H1 (cell line): ENCODE results near the gene NEK10. TPM values are rescaled to one million over a fixed set of nuclear protein-coding genes. Genes with fewer than 3 reads are reported as not detected.

ENCODE experiments used
- CTCF ChIA-PET: fragments of 300-600 bp; sonication (Branson Sonifier 250); formaldehyde crosslinking; loops from one replicate; lab custom pipeline; 2021; ENCODE audit not compliant: partially characterized antibody; lab: Charles Lee
- POLR2A ChIA-PET: fragments of 300-600 bp; sonication (Branson Sonifier 250); formaldehyde crosslinking; loops from one replicate; lab custom pipeline; 2021; ENCODE audit warnings: inconsistent platforms; ENCODE audit not compliant: partially characterized antibody; lab: Charles Lee
- DNase-seq, 2 experiments: peaks; one replicate each; pipeline versions ENCODE4 v3.0.0 to v3.0.0-alpha.2; 2010 to 2022; ENCODE audit warnings: low spot score in 2 of 2, low read depth in 1 of 2, mixed read lengths in 1 of 2
- FAIRE-seq: peaks from 2 replicates; lab custom pipeline; 2011; peaks lifted over from hg19 to GRCh38; lab: Jason Lieb, UNC
- H2AFZ ChIP-seq: 2 replicates; pipeline ENCODE4 v1.8.1; 2012; ENCODE audit warnings: low read length, inconsistent platforms
- H2AK5ac ChIP-seq: 2 replicates; pipeline ENCODE4 v1.6.1; 2013; ENCODE audit warnings: low read depth, low read length
- H2BK120ac ChIP-seq: replicated peaks from 2 replicates; pipeline ENCODE3; 2013; ENCODE audit warnings: low read depth, low read length, inconsistent platforms
- H2BK12ac ChIP-seq: 2 replicates; pipeline ENCODE4 v1.6.1; 2013; ENCODE audit warnings: low read depth, low read length
- H2BK15ac ChIP-seq: 2 replicates; pipeline ENCODE4 v1.6.1; 2013; ENCODE audit warnings: low read length
- H2BK20ac ChIP-seq: 2 replicates; pipeline ENCODE4 v1.6.1; 2013; ENCODE audit warnings: low read length
- H2BK5ac ChIP-seq: 2 replicates; pipeline ENCODE4 v1.6.1; 2013; ENCODE audit warnings: low read depth, low read length
- H3K14ac ChIP-seq: 2 replicates; pipeline ENCODE4 v1.6.1; 2013; ENCODE audit warnings: inconsistent platforms; ENCODE audit not compliant: insufficient read length
- H3K18ac ChIP-seq: 2 replicates; pipeline ENCODE4 v1.6.1; 2013; ENCODE audit warnings: low read length; ENCODE audit errors: extremely low read depth
- H3K23ac ChIP-seq: 2 replicates; pipeline ENCODE4 v1.6.1; 2013; ENCODE audit warnings: inconsistent platforms; ENCODE audit not compliant: insufficient read length
- H3K23me2 ChIP-seq: 2 replicates; pipeline ENCODE4 v1.6.1; 2013; ENCODE audit warnings: low read depth, low read length
- H3K27ac ChIP-seq: 2 replicates; pipeline ENCODE4 v1.6.1; 2011; ENCODE audit warnings: low read depth, low read length, inconsistent platforms
- H3K27me3 ChIP-seq, 4 experiments: replicated peaks in 1 of 4; 1 replicate in 1 of 4; 2 replicates in 3 of 4; pipeline versions ENCODE4 v1.6.1 to v1.8.1; 2011 to 2013; ENCODE audit warnings: low read length in 3 of 4, mild to moderate bottlenecking in 3 of 4, inconsistent platforms in 2 of 4, mixed read lengths in 2 of 4, moderate library complexity in 1 of 4; ENCODE audit not compliant: control insufficient read depth in 3 of 4, insufficient read depth in 3 of 4; ENCODE audit errors: extremely low read depth in 1 of 4
- H3K36me3 ChIP-seq, 4 experiments: 2 replicates each; pipeline versions ENCODE4 v1.6.1 to v1.8.1; 2011 to 2013; ENCODE audit warnings: mild to moderate bottlenecking in 4 of 4, low read length in 3 of 4, moderate library complexity in 2 of 4, control low read depth in 1 of 4, inconsistent platforms in 1 of 4; ENCODE audit not compliant: insufficient read depth in 4 of 4, control insufficient read depth in 2 of 4
- H3K4ac ChIP-seq: replicated peaks from 2 replicates; pipeline ENCODE3; 2013; ENCODE audit warnings: low read length, low read depth, mixed read lengths, inconsistent platforms; ENCODE audit not compliant: insufficient read length
- H3K4me1 ChIP-seq, 4 experiments: replicated peaks in 1 of 4; 1 replicate in 1 of 4; 2 replicates in 3 of 4; pipeline versions ENCODE4 v1.6.1 to v1.8.1; 2011 to 2013; ENCODE audit warnings: low read length in 3 of 4, inconsistent platforms in 2 of 4, mixed read lengths in 1 of 4; ENCODE audit not compliant: insufficient read depth in 4 of 4, control insufficient read depth in 3 of 4
- H3K4me2 ChIP-seq, 2 experiments: 2 replicates each; pipeline versions ENCODE4 v1.6.1 to v1.8.1; 2011 to 2013; ENCODE audit warnings: low read depth in 2 of 2, low read length in 2 of 2, control low read depth in 1 of 2, inconsistent platforms in 1 of 2, mild to moderate bottlenecking in 1 of 2; ENCODE audit not compliant: insufficient read depth in 1 of 2
- H3K4me3 ChIP-seq, 4 experiments: fragments of 200-600, 300-600 bp in 1 of 4; sonication (generic), shearing (Covaris generic), sonication (Bioruptor Twin) in 1 of 4; 2 replicates each; pipeline versions ENCODE4 v1.5.1 to v1.8.1; 2011 to 2016; ENCODE audit warnings: low read length in 4 of 4, low read depth in 3 of 4, control low read depth in 2 of 4, inconsistent platforms in 2 of 4, mild to moderate bottlenecking in 2 of 4, mixed read lengths in 1 of 4, moderate library complexity in 1 of 4; ENCODE audit not compliant: insufficient read depth in 2 of 4; ENCODE audit errors: extremely low read depth in 1 of 4
- H3K56ac ChIP-seq: replicated peaks from 2 replicates; pipeline ENCODE3; 2013; ENCODE audit warnings: low read depth, mild to moderate bottlenecking, mixed read lengths, low read length, inconsistent platforms; ENCODE audit not compliant: insufficient read length
- H3K79me1 ChIP-seq: 2 replicates; pipeline ENCODE4 v1.6.1; 2013; ENCODE audit warnings: low read depth, low read length, control low read depth
- H3K79me2 ChIP-seq, 2 experiments: 2 replicates each; pipeline versions ENCODE4 v1.6.1 to v1.8.1; 2012 to 2013; ENCODE audit warnings: low read length in 2 of 2, mild to moderate bottlenecking in 2 of 2, inconsistent platforms in 1 of 2; ENCODE audit not compliant: insufficient read depth in 2 of 2, control insufficient read depth in 1 of 2
- H3K9ac ChIP-seq, 4 experiments: replicated peaks in 1 of 4; 1 replicate in 1 of 4; 2 replicates in 3 of 4; pipeline versions ENCODE4 v1.6.1 to v1.8.1; 2011 to 2013; ENCODE audit warnings: low read depth in 3 of 4, low read length in 3 of 4, control low read depth in 2 of 4, mild to moderate bottlenecking in 2 of 4, moderate library complexity in 2 of 4, inconsistent platforms in 1 of 4; ENCODE audit errors: extremely low read depth in 1 of 4
- H3K9me3 ChIP-seq, 2 experiments: 2 replicates each; pipeline versions ENCODE4 v1.6.1 to v1.8.1; 2012 to 2013; ENCODE audit warnings: mild to moderate bottlenecking in 2 of 2, moderate library complexity in 2 of 2, control low read depth in 1 of 2, inconsistent platforms in 1 of 2, low read depth in 1 of 2, low read length in 1 of 2, mixed read lengths in 1 of 2; ENCODE audit not compliant: insufficient read depth in 2 of 2
- H4K20me1 ChIP-seq, 2 experiments: replicated peaks in 1 of 2; 2 replicates each; pipeline versions ENCODE3 to v1.8.1; 2011 to 2013; ENCODE audit warnings: inconsistent platforms in 2 of 2, low read length in 2 of 2, mild to moderate bottlenecking in 1 of 2; ENCODE audit not compliant: insufficient read depth in 2 of 2, control insufficient read depth in 1 of 2
- H4K5ac ChIP-seq: 2 replicates; pipeline ENCODE4 v1.6.1; 2013; ENCODE audit warnings: low read length, low read depth, mixed read lengths, inconsistent platforms; ENCODE audit not compliant: insufficient read length
- H4K8ac ChIP-seq: 2 replicates; pipeline ENCODE4 v1.8.0; 2013; ENCODE audit warnings: mild to moderate bottlenecking, moderate library complexity, low read length, inconsistent platforms; ENCODE audit not compliant: insufficient read depth; ENCODE audit errors: extremely low read depth
- H4K91ac ChIP-seq: replicated peaks from 2 replicates; pipeline ENCODE3; 2013; ENCODE audit warnings: low read length, mixed read lengths, inconsistent platforms; ENCODE audit not compliant: insufficient read length
- BCL11A ChIP-seq, 2 experiments: IDR thresholded peaks; one replicate each; pipeline ENCODE4 v1.6.1; 2011; ENCODE audit warnings: low read depth in 2 of 2, low read length in 2 of 2, mild to moderate bottlenecking in 2 of 2
- CBX5 ChIP-seq: fragments of 300-800, 300-1000 bp; sonication (generic); IDR thresholded peaks from 2 replicates; pipeline ENCODE4 v1.7.1; 2016; ENCODE audit warnings: antibody characterized with exemption, low read length, low read depth
- CBX8 ChIP-seq: fragments of 300-800, 300-1000 bp; sonication (generic); IDR thresholded peaks from 2 replicates; pipeline ENCODE4 v1.7.1; 2016; ENCODE audit warnings: low read depth, low read length, borderline replicate concordance
- HDAC2 ChIP-seq, 2 experiments: fragments of 300-600 bp in 1 of 2; sonication (generic) in 1 of 2; IDR thresholded peaks; 2 replicates each; pipeline ENCODE4 v1.6.1; 2011 to 2012; ENCODE audit warnings: low read depth in 2 of 2, low read length in 2 of 2, mild to moderate bottlenecking in 2 of 2, moderate library complexity in 2 of 2, borderline replicate concordance in 1 of 2, inconsistent platforms in 1 of 2
- KDM1A ChIP-seq: fragments of 200-600, 300-600 bp; sonication (generic); IDR thresholded peaks from 2 replicates; pipeline ENCODE4 v1.7.1; 2016; ENCODE audit warnings: mild to moderate bottlenecking, low read length, borderline replicate concordance
- POU5F1 ChIP-seq: IDR thresholded peaks from 2 replicates; pipeline ENCODE4 v1.6.1; 2011; ENCODE audit warnings: low read depth, mild to moderate bottlenecking, low read length, moderate library complexity
- RAD21 ChIP-seq, 2 experiments: IDR thresholded peaks in 1 of 2; conservative IDR thresholded peaks in 1 of 2; 2 replicates each; pipeline ENCODE4 v1.6.1; 2011; ENCODE audit warnings: low read depth in 2 of 2, low read length in 2 of 2, improper control_type of control experiment in 1 of 2, inconsistent platforms in 1 of 2, mild to moderate bottlenecking in 1 of 2, moderate library complexity in 1 of 2
- RBBP5 ChIP-seq: IDR thresholded peaks from 2 replicates; pipeline ENCODE4 v1.7.1; 2012; ENCODE audit warnings: low read depth, mild to moderate bottlenecking, inconsistent platforms, low read length, moderate library complexity, borderline replicate concordance
- SIN3A ChIP-seq, 2 experiments: IDR thresholded peaks in 1 of 2; conservative IDR thresholded peaks in 1 of 2; 2 replicates each; pipeline ENCODE4 v1.6.1; 2011 to 2012; ENCODE audit warnings: low read length in 2 of 2, improper control_type of control experiment in 1 of 2, low read depth in 1 of 2, mild to moderate bottlenecking in 1 of 2
- SIX5 ChIP-seq: IDR thresholded peaks from 2 replicates; pipeline ENCODE4 v1.6.1; 2011; ENCODE audit warnings: mild to moderate bottlenecking, low read depth, low read length
- SUZ12 ChIP-seq: fragments of 200-600 bp; sonication (generic); IDR thresholded peaks from 2 replicates; pipeline ENCODE4 v1.6.1; 2012; ENCODE audit warnings: mild to moderate bottlenecking, inconsistent platforms, low read length, moderate library complexity, mixed read lengths
- ZNF274 ChIP-seq: IDR thresholded peaks from 2 replicates; pipeline ENCODE4 v1.7.0; 2012; ENCODE audit warnings: low read length, borderline replicate concordance; ENCODE audit errors: extremely low read depth
- WGBS, 2 experiments: shearing (Covaris generic) in 1 of 2; methylation state at CpG; one replicate each; pipeline versions ENCODE4 v1.1.6 to v1.1.7; 2013 to 2015; ENCODE audit warnings: low lambda C conversion rate in 2 of 2, mixed read lengths in 2 of 2, inconsistent platforms in 1 of 2, low coverage in 1 of 2, missing lambda C conversion rate in 1 of 2; ENCODE audit not compliant: insufficient replicate concordance in 2 of 2, insufficient coverage in 1 of 2, insufficient read length in 1 of 2; ENCODE audit errors: extremely low coverage in 1 of 2, missing lambda C conversion rate in 1 of 2; 5-methylcytosine and 5-hydroxymethylcytosine counted together
- polyA plus RNA-seq, 7 experiments: library from polyadenylated mRNA; depleted of rRNA in 3 of 7; stranded (reverse) in 5 of 7; unstranded in 2 of 7; fragments of >200 nt in 5 of 7; fragments of 200-250 nt in 2 of 7; gene quantifications; 1 replicate in 5 of 7; 2 replicates in 1 of 7; 4 replicates in 1 of 7; pipeline versions ENCODE4 v1.2.1 to v1.2.3, GENCODE V29; 2011 to 2013; ENCODE audit warnings: missing spikeins in 2 of 7, mixed read lengths in 2 of 7
- total RNA-seq: library from RNA; stranded (reverse); fragmentation: NEBNext Ultra II Directional; extraction: Animal tissue kit (Norgen Biotek cat#: 25700); gene quantifications from 2 replicates; pipeline ENCODE4 v1.2.1, GENCODE V29; 2021

NEK10 gene
- total and polyA plus RNA-seq, 2 of the 8 experiments (the other 6 are each of a cell fraction or from before 2014, with no cell fraction given): 0.18 to 0.50 TPM

DNA sequence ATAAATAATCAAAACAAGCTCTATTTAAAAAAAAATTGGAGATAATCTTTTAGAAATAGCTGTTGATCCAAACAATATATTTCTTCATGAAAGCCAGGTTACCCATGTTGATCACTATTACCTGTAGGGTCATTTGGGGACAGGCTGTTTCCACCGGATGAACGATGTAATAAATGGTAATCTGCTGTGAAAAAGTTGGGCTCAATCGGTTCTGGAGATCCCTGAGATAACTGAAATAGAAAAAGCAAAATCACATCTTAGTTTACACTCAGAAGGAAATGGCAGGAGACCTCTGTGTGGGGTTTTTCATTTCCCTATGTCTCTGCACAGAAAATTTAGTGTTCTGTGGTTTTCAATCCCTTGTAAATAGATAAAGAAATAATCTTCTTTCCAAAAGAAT lies 249.5 kb downstream of the NEK10 start:
- Histone ChIP-seq H2BK12ac (no peak overlapping the region), H2AK5ac (no peak overlapping the region), H3K79me1 (no peaks in the 10 kb centered on the region), H3K23ac (no peak overlapping the region), H2AFZ (no peak overlapping the region), H4K5ac (no peak overlapping the region), H3K27me3 (no peaks in the 10 kb centered on the region), H3K36me3 (no peaks in the 10 kb centered on the region), H3K4me2 (no peak overlapping the region), H3K4ac (no peak overlapping the region), H2BK120ac (no peak overlapping the region), H3K9ac (no peak overlapping the region), H2BK5ac (no peak overlapping the region), H3K27ac (no peak overlapping the region), H4K20me1 (no peaks in the 10 kb centered on the region), H3K18ac (no peak overlapping the region), H4K91ac (no peak overlapping the region), H3K14ac (no peak overlapping the region), H3K4me1 (peaks cover 0 to under 1% (median 0%) of the 10 kb centered on the region in 4 experiments; a peak in 1 of 7 replicates), H4K8ac (no peak overlapping the region), H2BK20ac (no peak overlapping the region), H3K9me3 (no peaks in the 10 kb centered on the region), H3K23me2 (no peaks in the 10 kb centered on the region; the same call in 1 of the 2 replicates), H3K4me3 (no peak overlapping the region), H3K79me2 (no peaks in the 10 kb centered on the region), H3K56ac (no peak overlapping the region), H2BK15ac (no peak overlapping the region)
- CTCF ChIA-PET: interaction anchor here (1.5 to 2.5 kb wide), 3 partner anchors 11 to 134 kb away, joined by 5 to 8 read pairs (median 6); no protein-coding TSS in a partner anchor
- DNase-seq (no peak), FAIRE-seq (no peak)
- POLR2A ChIA-PET: no interaction called here
- 94% methylated on average over 3 of the region's 3 CpGs; no CpG with 5 or more reads in 1 of the 2 experiments for WGBS, 2 experiments
- TF ChIP-seq SUZ12 (no peak), POU5F1 (no peak), RBBP5 (no peak), ZNF274 (no peak), SIX5 (no peak), HDAC2 (IDR thresholded peaks at IDR 0.05; ENCODE audit: borderline replicate concordance in 1 of 2, low read depth in 2 of 2, low read length in 2 of 2) (no peak), CBX5 (no peak), RAD21 (IDR thresholded peaks at IDR 0.05 in 1 of 2, conservative IDR thresholded peaks at IDR 0.05 in 1 of 2; ENCODE audit: low read depth in 2 of 2, low read length in 2 of 2) (no peak), KDM1A (no peak), SIN3A (conservative IDR thresholded peaks at IDR 0.05 in 1 of 2, IDR thresholded peaks at IDR 0.05 in 1 of 2; ENCODE audit: low read depth in 1 of 2, low read length in 2 of 2) (no peak), CBX8 (no peak), BCL11A (IDR thresholded peaks at IDR 0.05; ENCODE audit: low read depth in 2 of 2, low read length in 2 of 2) (no peak)
